ENCODE measurements around the gene LARP1.

Gene LARP1

DNA sequence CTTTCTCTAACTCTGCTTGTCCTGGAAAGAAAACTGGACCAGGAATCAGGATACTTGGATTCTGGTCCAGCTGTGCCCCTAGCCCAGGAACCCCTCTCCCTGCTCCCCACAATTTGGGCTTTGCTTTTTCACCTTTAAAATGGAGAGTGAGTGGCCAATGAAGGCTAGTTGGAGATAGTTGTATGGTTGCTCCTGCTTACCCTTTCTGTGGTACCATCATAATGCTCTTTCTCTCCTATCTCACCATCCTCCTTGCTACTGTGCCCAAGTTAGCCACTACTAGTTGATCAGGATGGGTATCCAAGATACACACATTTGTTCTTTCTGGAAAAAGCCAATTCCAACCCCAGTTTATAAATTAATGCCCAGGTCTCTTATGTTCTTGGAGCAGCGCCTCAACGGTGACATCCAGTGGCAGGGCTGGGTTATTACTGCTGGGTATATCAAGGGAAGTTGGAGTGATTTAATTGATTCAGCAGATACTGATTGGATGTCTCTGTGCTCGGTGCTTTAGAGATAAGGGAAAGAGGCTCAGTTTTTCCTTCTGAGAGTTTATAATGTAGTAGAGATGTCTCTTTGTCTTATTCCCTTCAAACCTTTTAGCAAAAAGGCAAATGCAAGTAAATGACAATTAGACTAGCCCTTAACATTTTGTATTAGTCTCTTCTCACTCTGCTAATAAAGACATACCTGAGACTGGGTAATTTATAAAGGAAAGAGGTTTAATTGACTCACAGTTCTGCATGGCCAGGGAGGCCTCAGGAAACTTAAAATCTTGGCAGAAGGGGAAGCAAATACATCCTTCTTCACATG, 56.7 kb downstream of the LARP1 start:
- ATAC-seq: peak; percentile 88
- TF ChIP-seq, protein P1, sequence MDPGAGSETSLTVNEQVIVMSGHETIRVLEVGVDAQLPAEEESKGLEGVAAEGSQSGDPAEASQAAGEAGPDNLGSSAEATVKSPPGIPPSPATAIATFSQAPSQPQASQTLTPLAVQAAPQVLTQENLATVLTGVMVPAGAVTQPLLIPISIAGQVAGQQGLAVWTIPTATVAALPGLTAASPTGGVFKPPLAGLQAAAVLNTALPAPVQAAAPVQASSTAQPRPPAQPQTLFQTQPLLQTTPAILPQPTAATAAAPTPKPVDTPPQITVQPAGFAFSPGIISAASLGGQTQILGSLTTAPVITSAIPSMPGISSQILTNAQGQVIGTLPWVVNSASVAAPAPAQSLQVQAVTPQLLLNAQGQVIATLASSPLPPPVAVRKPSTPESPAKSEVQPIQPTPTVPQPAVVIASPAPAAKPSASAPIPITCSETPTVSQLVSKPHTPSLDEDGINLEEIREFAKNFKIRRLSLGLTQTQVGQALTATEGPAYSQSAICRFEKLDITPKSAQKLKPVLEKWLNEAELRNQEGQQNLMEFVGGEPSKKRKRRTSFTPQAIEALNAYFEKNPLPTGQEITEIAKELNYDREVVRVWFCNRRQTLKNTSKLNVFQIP (CRISPR knock-in tag; IDR thresholded peaks at IDR 0.05; ENCODE audit: borderline replicate concordance, low read depth): no peak
- TF ChIP-seq ISL1 (CRISPR knock-in tag; IDR thresholded peaks at IDR 0.05): no peak
- no peak for TF ChIP-seq ZC3H10 (CRISPR knock-in tag; IDR thresholded peaks at IDR 0.05)
- no peak for TF ChIP-seq PPARA (CRISPR knock-in tag; IDR thresholded peaks at IDR 0.05; ENCODE audit: borderline replicate concordance)
- TF ChIP-seq, protein P2, sequence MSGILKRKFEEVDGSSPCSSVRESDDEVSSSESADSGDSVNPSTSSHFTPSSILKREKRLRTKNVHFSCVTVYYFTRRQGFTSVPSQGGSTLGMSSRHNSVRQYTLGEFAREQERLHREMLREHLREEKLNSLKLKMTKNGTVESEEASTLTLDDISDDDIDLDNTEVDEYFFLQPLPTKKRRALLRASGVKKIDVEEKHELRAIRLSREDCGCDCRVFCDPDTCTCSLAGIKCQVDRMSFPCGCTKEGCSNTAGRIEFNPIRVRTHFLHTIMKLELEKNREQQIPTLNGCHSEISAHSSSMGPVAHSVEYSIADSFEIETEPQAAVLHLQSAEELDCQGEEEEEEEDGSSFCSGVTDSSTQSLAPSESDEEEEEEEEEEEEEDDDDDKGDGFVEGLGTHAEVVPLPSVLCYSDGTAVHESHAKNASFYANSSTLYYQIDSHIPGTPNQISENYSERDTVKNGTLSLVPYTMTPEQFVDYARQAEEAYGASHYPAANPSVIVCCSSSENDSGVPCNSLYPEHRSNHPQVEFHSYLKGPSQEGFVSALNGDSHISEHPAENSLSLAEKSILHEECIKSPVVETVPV (CRISPR knock-in tag; IDR thresholded peaks at IDR 0.05): no peak
- TF ChIP-seq CSDC2 (CRISPR knock-in tag; IDR thresholded peaks at IDR 0.05): no peak
- TF ChIP-seq ZFP30 (CRISPR knock-in tag; IDR thresholded peaks at IDR 0.05): no peak
- no peak for TF ChIP-seq BACH2 (CRISPR knock-in tag; IDR thresholded peaks at IDR 0.05; ENCODE audit: borderline replicate concordance)
- TF ChIP-seq GLIS3 (CRISPR knock-in tag; IDR thresholded peaks at IDR 0.05): no peak
- TF ChIP-seq RARB (CRISPR knock-in tag; IDR thresholded peaks at IDR 0.05): no peak
- no peak for TF ChIP-seq TOX (CRISPR knock-in tag; IDR thresholded peaks at IDR 0.05; ENCODE audit: borderline replicate concordance)
- TF ChIP-seq, protein P3, sequence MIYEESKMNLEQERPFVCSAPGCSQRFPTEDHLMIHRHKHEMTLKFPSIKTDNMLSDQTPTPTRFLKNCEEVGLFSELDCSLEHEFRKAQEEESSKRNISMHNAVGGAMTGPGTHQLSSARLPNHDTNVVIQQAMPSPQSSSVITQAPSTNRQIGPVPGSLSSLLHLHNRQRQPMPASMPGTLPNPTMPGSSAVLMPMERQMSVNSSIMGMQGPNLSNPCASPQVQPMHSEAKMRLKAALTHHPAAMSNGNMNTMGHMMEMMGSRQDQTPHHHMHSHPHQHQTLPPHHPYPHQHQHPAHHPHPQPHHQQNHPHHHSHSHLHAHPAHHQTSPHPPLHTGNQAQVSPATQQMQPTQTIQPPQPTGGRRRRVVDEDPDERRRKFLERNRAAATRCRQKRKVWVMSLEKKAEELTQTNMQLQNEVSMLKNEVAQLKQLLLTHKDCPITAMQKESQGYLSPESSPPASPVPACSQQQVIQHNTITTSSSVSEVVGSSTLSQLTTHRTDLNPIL (CRISPR knock-in tag; IDR thresholded peaks at IDR 0.05; ENCODE audit: low read depth): no peak
- TF ChIP-seq ZFP3 (CRISPR knock-in tag; IDR thresholded peaks at IDR 0.05): no peak
- TF ChIP-seq, protein P4, sequence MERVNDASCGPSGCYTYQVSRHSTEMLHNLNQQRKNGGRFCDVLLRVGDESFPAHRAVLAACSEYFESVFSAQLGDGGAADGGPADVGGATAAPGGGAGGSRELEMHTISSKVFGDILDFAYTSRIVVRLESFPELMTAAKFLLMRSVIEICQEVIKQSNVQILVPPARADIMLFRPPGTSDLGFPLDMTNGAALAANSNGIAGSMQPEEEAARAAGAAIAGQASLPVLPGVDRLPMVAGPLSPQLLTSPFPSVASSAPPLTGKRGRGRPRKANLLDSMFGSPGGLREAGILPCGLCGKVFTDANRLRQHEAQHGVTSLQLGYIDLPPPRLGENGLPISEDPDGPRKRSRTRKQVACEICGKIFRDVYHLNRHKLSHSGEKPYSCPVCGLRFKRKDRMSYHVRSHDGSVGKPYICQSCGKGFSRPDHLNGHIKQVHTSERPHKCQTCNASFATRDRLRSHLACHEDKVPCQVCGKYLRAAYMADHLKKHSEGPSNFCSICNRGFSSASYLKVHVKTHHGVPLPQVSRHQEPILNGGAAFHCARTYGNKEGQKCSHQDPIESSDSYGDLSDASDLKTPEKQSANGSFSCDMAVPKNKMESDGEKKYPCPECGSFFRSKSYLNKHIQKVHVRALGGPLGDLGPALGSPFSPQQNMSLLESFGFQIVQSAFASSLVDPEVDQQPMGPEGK (CRISPR knock-in tag; IDR thresholded peaks at IDR 0.05; ENCODE audit: borderline replicate concordance): no peak
- TF ChIP-seq ARNTL (CRISPR knock-in tag; IDR thresholded peaks at IDR 0.05; ENCODE audit: borderline replicate concordance, low read depth): no peak
- no peak for TF ChIP-seq ZNF8 (CRISPR knock-in tag; IDR thresholded peaks at IDR 0.05)
- TF ChIP-seq OSR1 (CRISPR knock-in tag; IDR thresholded peaks at IDR 0.05): no peak
- no peak for TF ChIP-seq ZNF565 (CRISPR knock-in tag; conservative IDR thresholded peaks at IDR 0.05; ENCODE audit: low read depth)
- TF ChIP-seq TCF4 (CRISPR knock-in tag; IDR thresholded peaks at IDR 0.05; ENCODE audit: borderline replicate concordance): no peak

DNA sequence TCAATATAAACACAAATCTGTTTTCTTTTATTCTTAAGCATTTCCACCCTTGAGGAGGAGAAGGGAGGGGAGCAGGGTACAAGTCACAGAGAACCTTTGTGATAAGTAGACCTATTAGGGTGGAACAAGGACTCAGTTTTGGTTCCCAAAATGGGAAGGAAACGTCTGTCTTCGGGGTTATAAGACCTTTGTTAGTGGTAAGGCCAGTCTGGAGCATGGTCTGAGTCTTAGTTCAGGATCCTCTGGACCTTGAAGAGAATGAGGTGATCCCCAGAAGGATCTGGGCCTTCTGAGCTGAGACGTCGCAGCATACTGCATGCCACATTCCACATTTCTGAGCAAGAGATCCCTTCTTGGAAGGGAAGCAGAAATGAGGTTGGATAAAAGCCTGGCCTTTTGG, 58.0 kb downstream of the LARP1 start:
- no peak for ATAC-seq
- no peak for TF ChIP-seq CSDC2 (CRISPR knock-in tag; IDR thresholded peaks at IDR 0.05)
- no peak for TF ChIP-seq RARB (CRISPR knock-in tag; IDR thresholded peaks at IDR 0.05)
- TF ChIP-seq, protein P3 (CRISPR knock-in tag; IDR thresholded peaks at IDR 0.05; ENCODE audit: low read depth): no peak
- TF ChIP-seq ZNF70 (CRISPR knock-in tag; IDR thresholded peaks at IDR 0.05): no peak
- TF ChIP-seq, protein P1 (CRISPR knock-in tag; IDR thresholded peaks at IDR 0.05; ENCODE audit: borderline replicate concordance, low read depth): no peak
- no peak for TF ChIP-seq GLIS3 (CRISPR knock-in tag; IDR thresholded peaks at IDR 0.05)
- TF ChIP-seq BACH2 (CRISPR knock-in tag; IDR thresholded peaks at IDR 0.05; ENCODE audit: borderline replicate concordance): no peak
- TF ChIP-seq ARNTL (CRISPR knock-in tag; IDR thresholded peaks at IDR 0.05; ENCODE audit: borderline replicate concordance, low read depth): no peak
- no peak for TF ChIP-seq TCF4 (CRISPR knock-in tag; IDR thresholded peaks at IDR 0.05; ENCODE audit: borderline replicate concordance)
- TF ChIP-seq ZNF565 (CRISPR knock-in tag; conservative IDR thresholded peaks at IDR 0.05; ENCODE audit: low read depth): no peak
- no peak for TF ChIP-seq SNAI2 (CRISPR knock-in tag; IDR thresholded peaks at IDR 0.05)
- no peak for TF ChIP-seq PPARA (CRISPR knock-in tag; IDR thresholded peaks at IDR 0.05; ENCODE audit: borderline replicate concordance)
